HG03064 (cell line): ENCODE data around the gene PVR.

Source experiments
- ATAC-seq: cut with Tn5 transposase; IDR thresholded peaks from one replicate; pipeline ENCODE4 v1.9.1; 2021; ENCODE audit warnings: low read depth; ENCODE audit not compliant: unreplicated experiment

Gene PVR

DNA sequence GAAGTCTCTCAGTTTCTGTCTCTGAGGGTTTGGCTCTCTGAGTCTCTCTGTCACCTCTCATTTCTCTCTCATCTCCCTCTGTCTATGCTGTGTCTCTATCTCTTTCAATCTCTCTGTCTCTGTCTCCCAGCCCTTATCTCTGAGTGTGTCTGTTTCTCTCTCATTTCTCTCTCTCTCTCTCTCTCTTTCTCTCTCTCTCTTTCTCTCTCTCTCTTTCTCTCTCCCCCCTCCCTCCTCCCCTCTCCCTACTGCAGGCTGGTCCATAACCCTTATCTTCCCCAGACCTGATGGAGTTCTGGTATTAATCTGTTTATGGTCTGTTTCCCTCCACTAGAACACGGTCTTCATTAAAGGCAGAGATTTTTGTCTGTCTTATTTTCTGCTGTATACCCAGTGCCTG is 1.3 kb upstream of the PVR start:
- no peak for ATAC-seq

DNA sequence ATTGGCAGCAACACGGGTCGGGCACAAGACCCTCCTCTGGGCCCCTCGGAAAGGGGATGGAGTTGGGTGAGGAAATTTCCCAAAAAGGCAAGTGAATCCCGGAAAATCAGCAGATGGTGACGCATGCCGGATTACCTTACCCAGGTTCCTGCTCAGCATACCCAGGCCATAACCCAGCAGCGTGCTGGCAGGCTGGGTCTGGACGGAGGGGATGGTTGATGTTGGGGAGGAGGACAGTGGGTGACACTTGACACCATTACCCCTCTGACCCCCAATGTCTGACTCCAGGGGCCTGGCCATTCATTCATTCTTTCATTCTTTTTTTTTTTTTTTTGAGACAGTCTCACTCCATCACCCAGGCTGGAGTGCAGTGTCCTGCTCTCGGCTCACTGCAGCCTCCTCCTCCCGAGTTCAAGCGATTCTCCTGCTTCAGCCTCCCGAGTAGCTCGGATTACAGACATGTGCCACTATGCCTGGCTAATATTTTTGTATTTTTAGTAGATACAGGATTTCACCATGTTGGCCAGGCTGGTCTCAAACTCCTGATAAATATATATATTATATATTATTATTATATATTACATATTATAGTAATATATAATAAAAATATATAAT is 799 bp downstream of the PVR start:
- ATAC-seq = no peak

DNA sequence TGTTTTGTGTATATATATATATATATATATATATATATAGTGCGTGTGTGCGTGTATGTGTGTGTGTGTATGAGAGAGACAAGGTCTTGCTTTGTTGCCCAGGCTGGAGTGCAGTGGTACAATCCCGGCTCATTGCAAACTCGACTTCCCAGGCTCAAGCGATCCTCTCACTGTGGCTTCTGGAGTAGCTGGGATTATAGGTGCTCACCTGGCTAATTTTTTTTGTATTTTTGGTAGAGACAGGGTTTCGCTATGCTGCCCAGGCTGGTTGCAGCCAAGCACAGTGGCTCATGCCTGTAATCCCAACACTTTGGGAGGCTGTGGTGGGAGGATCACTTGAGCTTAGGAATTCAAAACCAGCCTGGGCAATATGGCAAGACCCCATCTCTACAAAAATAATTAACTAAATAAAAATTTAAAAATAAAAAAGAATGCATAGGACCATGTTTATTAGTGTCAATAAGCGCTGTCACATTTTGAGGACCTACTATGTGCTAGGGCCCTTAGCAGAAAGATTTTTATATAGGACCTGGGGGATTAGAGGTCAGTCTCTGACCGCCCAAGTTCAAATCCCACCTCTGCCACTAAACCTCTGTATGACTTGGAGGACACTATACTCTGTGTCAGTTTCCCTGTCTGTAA is 1.8 kb downstream of the PVR start:
- ATAC-seq = no peak

DNA sequence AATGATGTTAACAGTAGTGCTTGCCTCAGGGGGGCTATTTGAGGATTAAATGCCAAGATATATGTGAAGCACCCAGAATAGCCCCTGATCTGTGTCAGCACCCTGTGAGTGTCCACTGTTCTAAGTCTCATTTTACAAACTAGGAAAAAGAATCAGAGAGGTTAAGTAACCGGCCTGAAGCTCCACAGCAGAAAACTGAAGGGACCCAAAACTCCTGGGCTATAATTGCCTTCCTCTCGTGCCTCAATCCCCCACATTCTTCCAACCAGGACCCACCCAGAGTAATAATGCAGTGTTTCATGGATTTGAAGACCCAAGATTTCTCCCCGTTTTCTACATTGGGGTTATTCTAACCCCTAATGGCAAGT is 2.3 kb downstream of the PVR start:
- ATAC-seq = no peak

DNA sequence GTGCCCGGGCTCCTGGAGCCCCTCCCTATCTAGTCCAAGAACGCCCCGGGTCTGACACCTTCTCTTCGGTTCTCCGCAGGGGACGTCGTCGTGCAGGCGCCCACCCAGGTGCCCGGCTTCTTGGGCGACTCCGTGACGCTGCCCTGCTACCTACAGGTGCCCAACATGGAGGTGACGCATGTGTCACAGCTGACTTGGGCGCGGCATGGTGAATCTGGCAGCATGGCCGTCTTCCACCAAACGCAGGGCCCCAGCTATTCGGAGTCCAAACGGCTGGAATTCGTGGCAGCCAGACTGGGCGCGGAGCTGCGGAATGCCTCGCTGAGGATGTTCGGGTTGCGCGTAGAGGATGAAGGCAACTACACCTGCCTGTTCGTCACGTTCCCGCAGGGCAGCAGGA is 3.4 kb downstream of the PVR start:
- no peak for ATAC-seq

DNA sequence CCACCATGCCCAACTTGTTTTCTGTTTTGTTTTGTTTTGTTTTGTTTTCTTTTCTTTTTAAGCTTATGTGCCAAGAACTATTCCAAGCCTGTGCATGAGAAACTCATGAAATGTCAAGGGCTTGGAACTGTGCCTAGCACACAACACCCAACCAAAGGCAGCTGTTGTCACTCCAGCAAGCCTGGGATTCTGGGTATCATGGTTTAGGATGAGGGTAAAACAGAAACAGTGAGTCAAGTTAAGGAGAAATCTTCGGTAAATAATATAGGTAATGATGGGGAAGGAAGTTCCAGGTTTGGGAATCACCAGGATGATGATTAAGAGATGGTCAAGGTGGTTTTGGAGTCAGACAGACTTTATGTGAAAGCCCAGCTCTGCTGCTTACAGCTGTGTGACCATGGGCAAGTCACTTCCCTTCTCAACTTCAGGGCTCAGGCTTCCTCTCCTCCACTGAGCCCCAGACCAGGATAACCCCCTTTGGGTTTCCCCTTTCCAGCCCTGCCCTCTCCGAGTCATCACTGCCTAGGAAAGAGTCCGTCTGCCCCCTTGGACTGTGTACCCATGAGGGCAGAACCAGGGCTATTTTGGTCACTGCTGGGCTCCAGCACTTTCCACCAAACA is 5.0 kb downstream of the PVR start:
- no peak for ATAC-seq

DNA sequence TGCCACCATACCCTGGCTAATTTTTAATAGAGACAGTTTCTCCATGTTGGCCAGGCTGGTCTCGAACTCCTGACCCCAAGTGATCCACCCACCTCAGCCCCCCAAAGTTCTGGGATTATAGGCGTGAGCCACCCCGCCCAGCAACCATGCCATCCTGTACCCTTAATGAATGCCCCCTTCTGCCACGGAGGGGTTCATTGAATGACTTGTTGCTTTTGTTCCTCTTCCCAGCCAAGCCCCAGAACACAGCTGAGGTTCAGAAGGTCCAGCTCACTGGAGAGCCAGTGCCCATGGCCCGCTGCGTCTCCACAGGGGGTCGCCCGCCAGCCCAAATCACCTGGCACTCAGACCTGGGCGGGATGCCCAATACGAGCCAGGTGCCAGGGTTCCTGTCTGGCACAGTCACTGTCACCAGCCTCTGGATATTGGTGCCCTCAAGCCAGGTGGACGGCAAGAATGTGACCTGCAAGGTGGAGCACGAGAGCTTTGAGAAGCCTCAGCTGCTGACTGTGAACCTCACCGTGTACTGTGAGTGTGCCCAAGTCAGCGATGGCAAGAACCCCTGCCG is 6.0 kb downstream of the PVR start:
- ATAC-seq = no peak

DNA sequence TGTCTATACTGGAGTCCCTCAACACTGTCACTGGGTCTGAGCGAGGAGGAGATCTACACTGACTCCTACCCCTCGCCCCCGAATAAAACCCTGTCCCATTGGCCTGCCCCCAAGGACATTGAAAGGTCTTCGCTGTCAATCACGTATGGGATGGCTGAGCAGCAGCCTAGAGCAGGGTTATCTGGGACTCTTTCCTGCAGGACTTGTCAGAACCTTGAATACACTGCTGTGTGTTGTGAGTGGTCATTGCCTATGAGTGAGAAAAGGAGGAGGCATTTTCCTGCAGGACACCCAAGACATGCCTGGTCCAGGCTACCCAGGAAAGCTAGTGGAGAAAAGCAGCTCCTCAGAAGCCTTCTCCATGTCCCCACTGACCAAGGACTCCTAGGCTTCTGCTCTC is 9.6 kb downstream of the PVR start:
- ATAC-seq = no peak

DNA sequence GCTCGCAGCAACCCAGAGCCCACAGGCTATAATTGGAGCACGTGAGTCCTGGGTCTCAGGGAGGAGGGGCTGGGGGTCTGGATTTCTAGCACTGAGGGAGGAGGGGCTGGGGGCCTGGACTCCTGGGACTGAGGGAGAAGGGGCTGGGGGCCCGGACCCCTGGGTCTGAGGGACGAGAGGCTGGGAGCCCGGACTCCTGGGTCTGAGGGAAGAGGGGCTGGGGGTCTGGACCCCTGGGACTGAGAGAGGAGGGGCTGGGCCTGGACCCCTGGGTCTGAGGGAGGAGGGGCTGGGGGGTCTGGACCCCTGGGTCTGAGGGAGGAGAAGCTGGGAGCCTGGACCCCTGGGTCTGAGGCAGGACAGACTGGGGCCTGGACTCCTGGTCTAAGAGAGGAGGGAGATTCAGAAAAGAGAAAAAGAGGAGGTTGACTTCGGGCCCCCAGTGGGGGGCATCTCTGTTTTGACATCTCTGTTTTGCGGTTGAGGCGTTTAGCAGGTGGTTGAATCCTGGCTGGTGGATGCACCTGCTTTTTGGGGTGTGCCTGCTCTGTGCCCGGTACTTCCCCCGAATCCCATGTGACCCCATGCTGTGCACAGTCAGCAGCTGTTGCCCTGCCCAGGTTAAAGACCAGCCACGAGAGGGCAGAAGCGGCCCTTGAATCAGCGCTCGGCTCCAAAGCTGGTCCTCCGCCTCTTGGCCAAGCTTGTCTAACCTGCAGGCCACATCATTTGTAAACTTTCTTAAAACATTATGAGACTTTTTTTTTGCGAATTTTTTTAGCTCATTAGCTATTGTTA is 10.5 kb downstream of the PVR start:
- no peak for ATAC-seq

DNA sequence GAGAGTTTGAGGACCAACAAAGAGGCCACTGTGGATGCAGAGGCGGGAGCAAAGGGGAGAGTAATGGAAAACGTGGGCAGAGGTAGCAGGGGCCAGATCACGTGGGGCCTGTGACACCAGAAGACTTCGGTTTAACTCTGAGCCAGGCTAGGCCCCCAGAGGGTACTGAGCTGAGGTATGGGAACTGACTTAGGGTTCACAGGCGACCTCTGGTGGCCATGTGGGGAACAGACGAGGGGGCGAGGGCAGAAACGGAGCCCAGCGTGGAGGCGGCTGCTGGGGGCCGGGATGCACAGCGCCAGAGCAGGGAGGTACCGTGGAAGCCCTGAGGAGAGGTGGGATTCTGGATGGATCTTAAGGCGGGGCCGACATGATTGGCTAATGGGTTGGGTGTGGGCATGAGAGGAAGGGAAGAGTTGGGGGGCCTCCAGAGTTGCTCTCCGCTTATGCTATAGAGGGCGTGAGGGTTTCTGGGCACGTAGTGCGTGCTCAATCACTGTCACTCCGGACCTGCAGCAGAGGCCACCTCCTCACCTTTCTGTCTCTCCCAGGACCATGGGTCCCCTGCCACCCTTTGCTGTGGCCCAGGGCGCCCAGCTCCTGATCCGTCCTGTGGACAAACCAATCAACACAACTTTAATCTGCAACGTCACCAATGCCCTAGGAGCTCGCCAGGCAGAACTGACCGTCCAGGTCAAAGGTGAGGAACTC is 13.7 kb downstream of the PVR start:
- no peak for ATAC-seq

DNA sequence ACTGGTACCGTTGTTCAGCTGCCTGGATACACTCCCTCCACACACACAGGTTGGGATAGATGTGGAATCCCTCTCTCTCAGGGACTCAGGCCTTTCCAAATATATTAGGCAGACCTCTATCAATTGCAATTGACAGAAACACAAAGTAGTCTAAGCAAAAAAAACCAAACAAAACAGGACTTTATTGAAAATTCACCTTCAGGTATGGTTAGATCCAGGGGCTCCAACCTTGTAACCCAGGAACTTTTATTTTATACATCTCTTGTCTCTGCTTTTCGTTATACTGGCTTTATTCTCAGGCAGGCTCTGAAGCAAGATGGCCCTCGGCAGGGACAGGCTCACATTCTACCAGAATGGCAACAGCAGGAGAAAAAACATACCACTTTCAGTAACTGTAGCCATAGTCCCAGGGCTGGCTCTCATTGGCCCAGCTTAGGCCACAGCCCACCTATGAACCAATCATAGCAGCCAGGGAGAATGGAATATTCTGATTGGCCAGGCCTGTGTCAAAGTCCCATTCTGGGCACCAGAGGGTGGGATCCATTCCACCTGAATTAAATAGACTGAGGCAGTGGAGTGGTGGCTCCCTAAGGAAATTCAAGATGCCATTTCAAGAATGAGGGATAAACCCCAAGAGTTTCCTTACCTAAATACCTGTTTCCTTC is 14.5 kb downstream of the PVR start:
- no peak for ATAC-seq

DNA sequence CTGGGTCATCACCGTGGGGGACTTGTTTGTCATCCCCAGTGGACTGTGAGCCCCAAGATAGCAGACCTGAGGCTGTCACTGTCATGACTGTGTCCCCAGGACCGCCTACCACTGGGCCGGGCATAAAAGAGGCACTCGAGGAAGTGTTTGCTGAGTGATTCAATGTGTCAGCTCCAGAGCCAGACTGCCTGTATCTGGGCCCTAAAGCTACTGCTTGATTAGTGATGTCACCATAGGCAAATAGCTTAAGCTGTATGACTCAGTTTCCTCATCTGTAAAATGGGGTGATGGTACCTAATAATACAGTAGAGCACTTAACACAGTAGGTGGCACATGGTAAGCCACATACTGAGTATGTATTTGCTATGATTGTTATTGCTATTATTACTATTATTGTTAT is 16.4 kb downstream of the PVR start:
- ATAC-seq = no peak

DNA sequence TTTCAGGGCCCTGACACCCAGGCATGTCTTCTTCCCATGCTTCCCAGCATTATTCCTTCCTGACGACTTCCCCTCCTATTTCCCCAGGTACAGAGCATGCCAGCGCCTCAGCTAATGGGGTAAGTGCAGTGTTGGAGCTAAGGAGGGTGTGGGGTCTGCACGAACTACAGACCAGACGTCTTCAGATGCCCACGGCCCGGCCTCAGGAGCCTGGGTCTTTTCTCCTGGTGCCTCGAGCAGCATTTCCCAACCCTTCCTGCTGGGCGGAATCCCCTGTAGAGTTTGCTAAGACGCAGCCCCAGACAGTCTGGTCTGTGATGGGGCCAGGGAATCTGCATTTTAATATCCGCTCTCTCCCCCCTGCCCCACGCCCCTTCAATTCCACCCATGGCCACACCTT is 17.5 kb downstream of the PVR start:
- no peak for ATAC-seq

DNA sequence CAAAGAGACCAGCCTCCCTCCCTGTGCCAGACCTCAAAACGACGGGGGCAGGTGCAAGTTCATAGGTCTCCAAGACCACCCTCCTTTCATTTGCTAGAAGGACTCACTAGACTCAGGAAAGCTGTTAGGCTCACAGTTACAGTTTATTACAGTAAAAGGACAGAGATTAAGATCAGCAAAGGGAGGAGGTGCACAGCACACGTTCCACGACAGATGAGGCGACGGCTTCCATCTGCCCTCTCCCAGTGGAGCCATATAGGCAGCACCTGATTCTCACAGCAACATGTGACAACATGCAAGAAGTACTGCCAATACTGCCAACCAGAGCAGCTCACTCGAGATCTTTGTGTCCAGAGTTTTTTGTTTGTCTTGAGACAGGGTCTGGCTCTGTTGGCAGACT is 18.2 kb downstream of the PVR start:
- ATAC-seq = no peak

DNA sequence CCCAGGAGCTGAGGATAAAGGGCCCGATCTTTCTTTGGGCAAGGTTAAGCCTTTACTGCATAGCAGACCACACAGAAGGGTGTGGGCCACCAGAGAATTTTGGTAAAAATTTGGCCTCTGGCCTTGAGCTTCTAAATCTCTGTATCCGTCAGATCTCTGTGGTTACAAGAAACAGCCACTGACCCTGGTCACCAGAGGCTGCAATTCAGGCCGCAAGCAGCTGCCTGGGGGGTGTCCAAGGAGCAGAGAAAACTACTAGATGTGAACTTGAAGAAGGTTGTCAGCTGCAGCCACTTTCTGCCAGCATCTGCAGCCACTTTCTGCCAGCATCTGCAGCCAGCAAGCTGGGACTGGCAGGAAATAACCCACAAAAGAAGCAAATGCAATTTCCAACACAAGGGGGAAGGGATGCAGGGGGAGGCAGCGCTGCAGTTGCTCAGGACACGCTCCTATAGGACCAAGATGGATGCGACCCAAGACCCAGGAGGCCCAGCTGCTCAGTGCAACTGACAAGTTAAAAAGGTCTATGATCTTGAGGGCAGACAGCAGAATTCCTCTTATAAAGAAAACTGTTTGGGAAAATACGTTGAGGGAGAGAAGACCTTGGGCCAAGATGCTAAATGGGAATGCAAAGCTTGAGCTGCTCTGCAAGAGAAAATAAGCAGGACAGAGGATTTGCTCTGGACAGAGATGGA is 19.1 kb downstream of the PVR start:
- ATAC-seq = no peak

DNA sequence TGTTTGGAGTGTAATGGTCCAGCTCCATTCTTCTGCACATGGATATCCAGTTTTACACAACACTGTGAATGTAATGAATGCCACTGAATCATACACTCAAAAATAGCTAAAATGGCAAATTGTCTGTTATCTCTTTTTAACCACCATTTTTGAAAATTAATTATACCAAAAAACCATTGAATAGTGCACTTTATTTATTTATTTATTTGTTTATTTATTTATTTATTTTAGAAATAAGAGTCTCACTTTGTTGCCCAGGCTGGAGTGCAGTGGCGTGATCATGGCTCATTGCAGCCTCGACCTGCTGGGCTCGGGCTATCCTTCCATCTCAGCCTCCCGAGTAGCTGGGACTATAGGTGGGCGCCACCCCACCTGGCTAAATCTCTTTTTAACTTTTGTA is 20.3 kb downstream of the PVR start:
- no peak for ATAC-seq

DNA sequence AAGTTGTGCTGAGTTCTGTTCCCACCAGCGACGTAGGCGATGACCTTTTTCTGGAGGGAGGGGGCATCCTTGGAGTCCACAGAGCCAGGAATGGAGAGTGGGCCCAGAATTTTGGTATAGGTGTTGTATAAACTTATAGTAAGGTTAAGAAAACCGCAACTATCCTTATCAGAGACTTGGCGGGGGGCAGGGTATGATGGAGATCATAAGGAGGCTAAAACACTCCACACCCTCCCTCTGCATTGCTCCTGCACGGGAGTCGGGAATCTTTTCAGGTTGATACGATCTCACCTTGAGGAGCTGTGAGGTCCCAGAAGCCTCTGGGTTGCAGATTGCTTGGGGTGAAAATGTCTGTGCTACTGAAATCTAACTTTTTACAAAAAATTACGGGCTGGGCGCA is 21.3 kb downstream of the PVR start:
- ATAC-seq = no peak

DNA sequence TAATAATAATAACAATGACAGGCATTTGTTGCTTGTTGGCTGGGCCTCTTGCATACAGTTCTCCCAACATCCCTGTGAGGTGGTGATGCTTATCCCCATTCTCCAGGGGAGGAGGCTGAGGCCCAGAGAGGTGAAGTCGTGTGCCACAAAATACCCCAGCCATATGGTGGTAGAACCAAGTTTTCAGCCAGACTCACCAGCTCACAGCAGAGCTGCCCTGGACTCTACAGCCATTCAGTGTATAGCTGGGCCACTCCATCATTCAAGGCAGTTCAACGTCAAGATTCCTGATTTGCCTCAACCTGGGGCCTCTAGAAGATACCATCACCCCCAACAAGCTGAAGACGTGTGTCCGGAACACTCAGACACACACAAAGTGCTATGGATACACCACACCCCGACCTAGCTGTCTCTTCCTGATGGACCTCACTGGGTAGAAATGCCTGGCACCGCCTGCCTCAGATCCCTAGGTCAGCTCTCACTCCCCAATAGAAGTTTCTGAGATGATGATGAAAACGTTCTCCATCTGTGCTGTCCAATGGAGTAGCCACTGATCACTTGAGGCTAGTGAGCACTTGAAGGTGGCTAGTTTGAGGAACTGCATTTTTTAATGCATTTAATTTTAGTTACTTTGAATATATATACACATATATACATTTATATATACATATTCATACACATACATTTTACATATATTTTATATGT is 23.3 kb downstream of the PVR start:
- no peak for ATAC-seq
